ENCODE measurements around the gene VMP1.

DNA sequence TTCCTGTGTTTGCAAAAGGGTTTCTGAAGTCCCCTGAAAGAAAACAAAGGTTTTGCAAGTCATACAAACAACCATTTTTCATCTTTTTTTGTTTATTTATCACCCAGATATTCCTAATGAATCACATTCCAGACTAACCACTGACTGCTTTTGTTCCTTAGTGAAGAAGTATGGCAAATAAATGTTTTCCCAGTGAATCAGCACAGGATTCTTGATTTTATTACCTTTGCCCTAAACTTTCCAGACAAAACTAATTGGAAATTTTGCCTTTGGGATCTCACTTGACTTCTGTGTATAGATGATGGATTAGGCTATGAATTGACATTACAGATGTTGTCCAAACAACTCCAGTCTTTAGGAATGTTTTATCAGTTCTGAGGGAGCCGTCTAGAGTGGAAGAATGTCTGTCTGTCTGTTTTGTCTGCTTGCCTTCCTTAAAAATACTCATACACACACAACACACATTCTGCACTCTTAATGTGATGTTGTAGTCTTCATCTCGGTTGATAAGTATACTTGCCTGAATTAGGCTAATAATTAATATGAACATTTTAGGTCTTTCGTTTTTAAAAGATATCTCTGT lies 48.9 kb downstream of the VMP1 start:
- TF ChIP-seq, protein P1, sequence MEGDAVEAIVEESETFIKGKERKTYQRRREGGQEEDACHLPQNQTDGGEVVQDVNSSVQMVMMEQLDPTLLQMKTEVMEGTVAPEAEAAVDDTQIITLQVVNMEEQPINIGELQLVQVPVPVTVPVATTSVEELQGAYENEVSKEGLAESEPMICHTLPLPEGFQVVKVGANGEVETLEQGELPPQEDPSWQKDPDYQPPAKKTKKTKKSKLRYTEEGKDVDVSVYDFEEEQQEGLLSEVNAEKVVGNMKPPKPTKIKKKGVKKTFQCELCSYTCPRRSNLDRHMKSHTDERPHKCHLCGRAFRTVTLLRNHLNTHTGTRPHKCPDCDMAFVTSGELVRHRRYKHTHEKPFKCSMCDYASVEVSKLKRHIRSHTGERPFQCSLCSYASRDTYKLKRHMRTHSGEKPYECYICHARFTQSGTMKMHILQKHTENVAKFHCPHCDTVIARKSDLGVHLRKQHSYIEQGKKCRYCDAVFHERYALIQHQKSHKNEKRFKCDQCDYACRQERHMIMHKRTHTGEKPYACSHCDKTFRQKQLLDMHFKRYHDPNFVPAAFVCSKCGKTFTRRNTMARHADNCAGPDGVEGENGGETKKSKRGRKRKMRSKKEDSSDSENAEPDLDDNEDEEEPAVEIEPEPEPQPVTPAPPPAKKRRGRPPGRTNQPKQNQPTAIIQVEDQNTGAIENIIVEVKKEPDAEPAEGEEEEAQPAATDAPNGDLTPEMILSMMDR (conservative IDR thresholded peaks at IDR 0.05 in 1 of 2, IDR thresholded peaks at IDR 0.05 in 1 of 2; ENCODE audit: low read depth in 1 of 2, low read length in 2 of 2): no peak
- TF ChIP-seq EZH2 (IDR thresholded peaks at IDR 0.05; ENCODE audit: low read length, missing control alignments): no peak
